ENCODE measurements around the gene TPTE. TPM values are rescaled to one million over a fixed set of nuclear protein-coding genes. Genes with fewer than 3 reads are reported as not detected.
"Not testable (repeated sequence)": the region's sequence is repeated elsewhere in the genome, so short reads cannot be mapped to it uniquely, and the experiment has no call there.

Gene TPTE
- total and polyA plus RNA-seq, 7 experiments from 2014 or later: not detected

DNA sequence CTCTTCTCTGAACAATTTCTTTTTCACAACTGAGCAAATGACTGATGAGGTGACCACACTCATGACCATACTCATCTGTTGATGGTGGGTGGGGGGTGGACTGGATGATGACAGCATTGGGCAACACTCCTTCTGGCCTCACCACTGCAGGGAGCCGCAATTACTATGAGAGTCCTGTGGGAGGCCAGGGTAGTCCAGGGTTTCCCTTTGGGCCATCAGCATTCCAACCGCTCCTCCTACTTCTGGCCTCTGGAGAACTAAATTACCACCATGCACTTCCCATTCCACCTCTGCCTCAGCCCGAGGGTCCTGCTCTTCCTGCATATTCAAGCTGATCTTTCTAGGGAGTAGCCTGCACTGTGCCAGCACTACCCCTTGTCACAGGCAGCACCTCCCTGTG lies 94.7 kb downstream of the TPTE start:
- H3K4me1 Mint-ChIP-seq; POLR2A ChIA-PET; H3K27me3 ChIP-seq (ENCODE audit: control insufficient read depth in 2 of 2, insufficient read depth in 2 of 2, low read length in 2 of 2); H3K27ac ChIP-seq (ENCODE audit: low read depth, low read length); CTCF ChIA-PET; H3K4me3 ChIP-seq (ENCODE audit: low read length); intact Hi-C loops (cut with micrococcal nuclease); H3K36me3 ChIP-seq (ENCODE audit: control insufficient read depth in 2 of 3, insufficient read depth in 3 of 3, low read length in 3 of 3); H3K27me3 Mint-ChIP-seq; H3K36me3 Mint-ChIP-seq; H3K4me1 ChIP-seq (ENCODE audit: control insufficient read depth in 2 of 2, insufficient read depth in 2 of 2, low read length in 2 of 2); H3K4me3 Mint-ChIP-seq; ATAC-seq; H3K27ac Mint-ChIP-seq; DNase-seq: not testable (repeated sequence)
- H3K9me3 Mint-ChIP-seq: peaks cover 0 to 15% (median 6%) of the 10 kb centered on the region in 11 donors
- peaks cover 0 to 18% (median 0%) of the 10 kb centered on the region in 3 experiments for H3K9me3 ChIP-seq (ENCODE audit: control insufficient read depth in 2 of 3, low read length in 3 of 3)

DNA sequence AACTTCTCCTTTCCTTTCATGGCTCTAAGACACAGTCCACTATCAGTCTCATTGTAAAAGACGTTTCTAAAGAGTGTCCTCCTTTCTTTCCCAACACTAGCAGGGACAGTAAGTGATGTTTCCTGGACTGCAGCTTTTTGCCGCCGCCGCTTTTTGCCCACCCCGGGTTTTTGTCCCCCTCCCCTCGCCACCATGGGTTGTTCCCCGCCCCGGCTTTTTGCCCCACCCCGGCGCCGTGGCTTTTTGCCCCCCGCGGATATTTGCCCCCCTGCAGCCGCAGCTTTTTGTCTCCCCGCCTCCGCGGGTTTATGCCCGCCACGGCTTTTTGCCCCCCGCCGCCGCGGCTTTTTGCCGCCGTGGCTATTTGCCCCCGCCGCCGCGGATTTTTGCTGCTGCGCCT lies 95.2 kb downstream of the TPTE start:
- Mint-ChIP-seq H3K27ac (no peak overlapping the region), H3K4me1 (no peaks in the 10 kb centered on the region), H3K27me3 (no peaks in the 10 kb centered on the region), H3K36me3 (peaks cover 0 to 6% (median 0%) of the 10 kb centered on the region in 5 donors), H3K4me3 (no peak overlapping the region), H3K9me3 (peaks cover 0 to 15% (median 6%) of the 10 kb centered on the region in 11 donors)
- Histone ChIP-seq H3K9me3 (ENCODE audit: control insufficient read depth in 2 of 3, low read length in 3 of 3) (peaks cover 0 to 18% (median 0%) of the 10 kb centered on the region in 3 experiments), H3K27ac (ENCODE audit: low read depth, low read length) (no peak overlapping the region), H3K4me3 (ENCODE audit: low read length) (no peak overlapping the region), H3K27me3 (ENCODE audit: control insufficient read depth in 2 of 2, insufficient read depth in 2 of 2, low read length in 2 of 2) (no peaks in the 10 kb centered on the region), H3K36me3 (ENCODE audit: control insufficient read depth in 2 of 3, insufficient read depth in 3 of 3, low read length in 3 of 3) (no peaks in the 10 kb centered on the region), H3K4me1 (ENCODE audit: control insufficient read depth in 2 of 2, insufficient read depth in 2 of 2, low read length in 2 of 2) (no peaks in the 10 kb centered on the region)
- POLR2A ChIA-PET: no interaction called here
- ATAC-seq (no peak), DNase-seq (no peak)
- CTCF ChIA-PET: no interaction called here
- intact Hi-C loops (cut with micrococcal nuclease): no loop called here

DNA sequence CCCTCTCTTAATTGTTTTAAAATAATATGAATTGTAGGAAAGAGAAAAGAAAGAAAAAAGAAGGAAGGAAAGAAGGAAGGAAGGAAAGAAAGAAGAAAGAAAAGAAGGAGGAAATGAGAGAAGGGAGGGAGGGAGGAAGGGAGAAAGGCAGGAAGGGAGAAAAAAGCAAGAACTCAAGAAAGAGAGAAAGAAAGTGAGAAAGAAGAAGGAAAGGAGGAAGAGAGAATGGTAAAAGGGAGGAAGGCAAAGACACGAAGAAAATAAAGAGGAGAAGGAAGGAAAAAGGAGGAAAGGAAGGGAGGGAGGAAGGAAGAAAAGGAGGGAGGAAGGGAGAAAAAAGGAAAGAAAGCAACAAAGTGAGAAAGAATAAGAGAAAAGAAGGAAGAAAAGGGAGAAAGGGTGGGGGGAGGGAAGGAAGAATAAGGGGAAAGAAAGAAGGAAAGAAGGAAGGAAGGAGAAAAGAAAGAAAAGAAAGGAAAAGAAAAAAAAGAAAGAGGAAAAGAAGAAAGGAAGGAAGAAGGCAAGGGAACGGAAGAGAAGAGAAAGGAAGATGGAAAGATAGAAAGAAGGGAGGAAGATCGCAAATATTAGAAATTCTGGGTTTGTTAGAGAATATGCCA lies 95.9 kb downstream of the TPTE start:
- CTCF ChIA-PET; POLR2A ChIA-PET; H3K4me1 Mint-ChIP-seq; H3K36me3 Mint-ChIP-seq; DNase-seq; H3K27ac ChIP-seq (ENCODE audit: low read depth, low read length); ATAC-seq; H3K4me3 Mint-ChIP-seq; H3K4me3 ChIP-seq (ENCODE audit: low read length); H3K27me3 ChIP-seq (ENCODE audit: control insufficient read depth in 2 of 2, insufficient read depth in 2 of 2, low read length in 2 of 2); H3K27ac Mint-ChIP-seq; H3K4me1 ChIP-seq (ENCODE audit: control insufficient read depth in 2 of 2, insufficient read depth in 2 of 2, low read length in 2 of 2); intact Hi-C loops (cut with micrococcal nuclease); H3K27me3 Mint-ChIP-seq; H3K36me3 ChIP-seq (ENCODE audit: control insufficient read depth in 2 of 3, insufficient read depth in 3 of 3, low read length in 3 of 3): not testable (repeated sequence)
- H3K9me3 ChIP-seq (ENCODE audit: control insufficient read depth in 2 of 3, low read length in 3 of 3): peaks cover 0 to 18% (median 0%) of the 10 kb centered on the region in 3 experiments
- peaks cover 0 to 15% (median 6%) of the 10 kb centered on the region in 11 donors for H3K9me3 Mint-ChIP-seq

DNA sequence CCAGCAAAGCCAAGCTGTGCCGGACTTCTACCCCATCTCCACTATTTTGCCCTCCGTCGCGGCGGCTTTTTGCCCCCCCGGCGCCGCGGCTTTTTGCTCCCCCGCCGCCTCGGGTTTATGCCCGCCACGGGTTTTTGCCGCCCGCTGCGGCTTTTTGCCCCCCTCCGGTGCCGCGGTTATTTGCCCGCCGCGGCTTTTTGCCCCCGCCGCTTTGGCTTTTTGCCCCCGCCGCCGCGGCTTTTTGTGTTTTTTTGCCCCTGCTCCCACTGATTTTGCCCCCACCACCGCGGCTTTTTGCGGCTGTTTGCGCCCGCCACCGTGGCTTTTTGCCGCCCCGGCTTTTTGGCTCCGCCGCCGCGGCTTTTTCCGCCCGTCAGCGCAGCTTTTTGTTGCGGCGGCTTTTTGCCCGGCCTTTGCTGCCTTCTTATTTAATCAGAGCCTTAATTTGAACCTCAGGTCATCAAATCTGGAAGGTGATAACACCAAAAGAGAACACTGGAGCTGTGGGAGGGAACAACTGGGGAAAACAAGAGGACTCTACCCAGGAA lies 106.0 kb downstream of the TPTE start:
- no peaks in the 10 kb centered on the region for H3K27me3 ChIP-seq (ENCODE audit: control insufficient read depth in 2 of 2, insufficient read depth in 2 of 2, low read length in 2 of 2)
- H3K27ac ChIP-seq (ENCODE audit: low read depth, low read length): no peak overlapping the region
- DNase-seq (no peak), ATAC-seq (no peak)
- no peak overlapping the region for H3K4me3 ChIP-seq (ENCODE audit: low read length)
- Mint-ChIP-seq H3K9me3 (peaks cover 0 to 4% (median 0%) of the 10 kb centered on the region in 11 donors), H3K27me3 (no peaks in the 10 kb centered on the region), H3K4me1 (no peaks in the 10 kb centered on the region), H3K36me3 (no peaks in the 10 kb centered on the region), H3K4me3 (no peak overlapping the region), H3K27ac (no peak overlapping the region)
- H3K4me1 ChIP-seq (ENCODE audit: control insufficient read depth in 2 of 2, insufficient read depth in 2 of 2, low read length in 2 of 2): no peaks in the 10 kb centered on the region
- CTCF ChIA-PET: no interaction called here
- no peaks in the 10 kb centered on the region for H3K36me3 ChIP-seq (ENCODE audit: control insufficient read depth in 2 of 3, insufficient read depth in 3 of 3, low read length in 3 of 3)
- intact Hi-C loops (cut with micrococcal nuclease): no loop called here
- H3K9me3 ChIP-seq (ENCODE audit: control insufficient read depth in 2 of 3, low read length in 3 of 3): no peaks in the 10 kb centered on the region
- POLR2A ChIA-PET: no interaction called here

DNA sequence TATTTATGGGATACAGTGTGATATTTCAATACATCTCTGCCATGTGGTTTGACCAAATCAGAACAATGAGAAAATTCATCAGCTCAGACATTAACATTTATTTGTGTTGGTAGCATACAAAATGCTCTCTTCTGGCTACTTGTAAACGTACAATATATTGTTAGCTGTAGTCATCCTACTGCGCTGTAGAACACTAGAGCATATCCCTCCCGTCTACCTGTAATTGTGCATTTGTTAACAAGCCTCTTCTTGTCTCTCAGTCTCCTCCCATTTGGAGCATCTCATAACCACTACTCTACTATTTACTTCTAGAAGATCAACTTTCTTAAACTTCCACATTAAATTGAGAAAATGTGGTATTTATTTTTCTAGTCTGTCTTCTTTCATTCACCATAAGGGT lies 107.9 kb downstream of the TPTE start:
- H3K4me1 ChIP-seq (ENCODE audit: control insufficient read depth in 2 of 2, insufficient read depth in 2 of 2, low read length in 2 of 2); H3K27me3 ChIP-seq (ENCODE audit: control insufficient read depth in 2 of 2, insufficient read depth in 2 of 2, low read length in 2 of 2); H3K27ac ChIP-seq (ENCODE audit: low read depth, low read length); H3K9me3 ChIP-seq (ENCODE audit: control insufficient read depth in 2 of 3, low read length in 3 of 3); H3K4me3 Mint-ChIP-seq; POLR2A ChIA-PET; H3K4me3 ChIP-seq (ENCODE audit: low read length); ATAC-seq; H3K36me3 Mint-ChIP-seq; DNase-seq; H3K27me3 Mint-ChIP-seq; CTCF ChIA-PET; H3K27ac Mint-ChIP-seq; H3K9me3 Mint-ChIP-seq; H3K4me1 Mint-ChIP-seq; H3K36me3 ChIP-seq (ENCODE audit: control insufficient read depth in 2 of 3, insufficient read depth in 3 of 3, low read length in 3 of 3); intact Hi-C loops (cut with micrococcal nuclease): not testable (repeated sequence)

DNA sequence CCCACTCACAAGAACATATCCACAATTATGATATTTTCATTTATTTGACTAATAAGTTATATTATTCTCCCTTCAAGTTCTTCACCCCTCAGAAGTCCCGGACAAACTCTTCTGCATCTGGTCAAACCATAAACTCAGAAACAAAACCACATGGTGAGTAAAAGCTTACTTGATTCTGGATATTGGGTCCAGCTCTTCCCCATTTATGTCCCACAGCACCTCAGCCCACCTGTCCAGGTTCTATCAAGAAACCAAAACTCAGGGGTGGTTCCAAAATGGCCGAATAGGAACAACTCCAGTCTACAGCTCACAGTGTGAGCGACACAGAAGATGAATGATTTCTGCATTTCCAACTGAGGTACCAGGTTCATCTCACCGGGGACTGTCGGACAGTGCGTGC lies 109.4 kb downstream of the TPTE start:
- H3K27me3 ChIP-seq (ENCODE audit: control insufficient read depth in 2 of 2, insufficient read depth in 2 of 2, low read length in 2 of 2); H3K9me3 Mint-ChIP-seq; H3K4me1 Mint-ChIP-seq; H3K4me1 ChIP-seq (ENCODE audit: control insufficient read depth in 2 of 2, insufficient read depth in 2 of 2, low read length in 2 of 2); CTCF ChIA-PET; H3K9me3 ChIP-seq (ENCODE audit: control insufficient read depth in 2 of 3, low read length in 3 of 3); H3K4me3 Mint-ChIP-seq; DNase-seq; POLR2A ChIA-PET; intact Hi-C loops (cut with micrococcal nuclease); H3K36me3 Mint-ChIP-seq; H3K4me3 ChIP-seq (ENCODE audit: low read length); H3K27ac ChIP-seq (ENCODE audit: low read depth, low read length); ATAC-seq; H3K27me3 Mint-ChIP-seq; H3K27ac Mint-ChIP-seq; H3K36me3 ChIP-seq (ENCODE audit: control insufficient read depth in 2 of 3, insufficient read depth in 3 of 3, low read length in 3 of 3): not testable (repeated sequence)

DNA sequence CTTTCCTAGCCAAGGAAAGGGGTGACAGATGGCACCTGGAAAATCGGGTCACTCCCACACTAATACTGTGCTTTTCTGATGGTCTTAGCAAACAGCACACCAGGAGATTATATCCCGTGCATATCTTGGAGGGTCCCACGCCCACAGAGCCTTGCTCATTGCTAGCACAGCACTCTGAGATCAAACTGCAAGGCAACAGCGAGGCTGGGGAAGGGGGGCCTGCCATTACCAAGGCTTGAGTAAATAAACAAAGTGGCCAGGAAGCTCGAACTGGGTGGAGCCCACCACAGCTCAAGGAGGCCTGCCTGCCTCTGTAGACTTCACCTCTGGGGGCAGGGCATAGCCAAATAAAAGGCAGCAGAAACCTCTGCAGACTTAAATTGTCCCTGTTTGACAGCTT lies 109.9 kb downstream of the TPTE start:
- H3K36me3 Mint-ChIP-seq; H3K4me1 Mint-ChIP-seq; H3K4me3 ChIP-seq (ENCODE audit: low read length); H3K27ac Mint-ChIP-seq; POLR2A ChIA-PET; H3K27me3 Mint-ChIP-seq; H3K27ac ChIP-seq (ENCODE audit: low read depth, low read length); H3K4me1 ChIP-seq (ENCODE audit: control insufficient read depth in 2 of 2, insufficient read depth in 2 of 2, low read length in 2 of 2); H3K9me3 ChIP-seq (ENCODE audit: control insufficient read depth in 2 of 3, low read length in 3 of 3); intact Hi-C loops (cut with micrococcal nuclease); ATAC-seq; H3K4me3 Mint-ChIP-seq; H3K9me3 Mint-ChIP-seq; H3K36me3 ChIP-seq (ENCODE audit: control insufficient read depth in 2 of 3, insufficient read depth in 3 of 3, low read length in 3 of 3); CTCF ChIA-PET; DNase-seq; H3K27me3 ChIP-seq (ENCODE audit: control insufficient read depth in 2 of 2, insufficient read depth in 2 of 2, low read length in 2 of 2): not testable (repeated sequence)

Data from naive thymus-derived CD4-positive, alpha-beta T cell (primary cell).